ENCODE data around the gene AP2B1.
A peak's percentile ranks its signal among the peaks of the same experiment; 100 is the strongest.

DNA sequence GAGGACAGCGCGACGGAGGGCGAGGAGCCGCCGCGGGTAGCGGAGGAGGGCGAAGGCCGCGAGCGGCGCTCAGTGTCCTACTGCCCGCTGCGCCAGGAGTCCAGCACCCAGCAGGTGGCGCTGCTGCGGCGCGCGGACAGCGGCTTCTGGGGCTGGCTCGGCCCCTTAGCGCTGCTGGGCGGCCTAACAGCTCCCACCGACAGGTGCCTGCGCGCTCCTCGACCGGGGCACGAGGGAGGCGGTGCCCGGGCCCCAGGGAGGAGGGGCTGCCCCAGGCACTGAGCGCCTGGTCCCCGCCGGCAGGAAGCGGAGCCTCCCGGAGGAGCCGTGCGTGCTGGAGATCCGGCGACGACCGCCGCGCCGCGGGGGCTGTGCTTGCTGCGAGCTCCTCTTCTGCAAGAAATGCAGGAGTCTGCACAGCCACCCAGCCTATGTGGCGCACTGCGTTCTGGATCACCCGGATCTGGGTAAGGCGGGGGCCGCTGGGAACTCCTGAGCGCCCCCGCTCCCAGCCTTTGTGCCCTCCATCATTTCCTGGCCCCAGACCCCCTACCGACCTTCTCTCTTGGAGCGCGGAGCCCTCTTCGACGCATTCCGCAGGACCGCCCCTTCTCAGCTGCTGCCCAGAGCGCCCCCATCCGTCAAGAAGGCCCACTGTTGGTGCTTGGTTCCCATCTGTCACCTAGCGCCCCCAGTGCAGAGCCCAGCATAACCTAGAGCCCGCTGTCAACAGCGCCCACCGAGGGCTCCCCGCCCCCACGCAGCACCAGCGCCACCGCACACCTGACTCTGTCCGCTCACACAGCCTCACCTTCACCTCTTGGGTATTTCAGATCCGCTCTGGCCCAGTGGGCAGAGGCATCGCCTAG, 177.2 kb downstream of the AP2B1 start:
- TF ChIP-seq, protein P1, sequence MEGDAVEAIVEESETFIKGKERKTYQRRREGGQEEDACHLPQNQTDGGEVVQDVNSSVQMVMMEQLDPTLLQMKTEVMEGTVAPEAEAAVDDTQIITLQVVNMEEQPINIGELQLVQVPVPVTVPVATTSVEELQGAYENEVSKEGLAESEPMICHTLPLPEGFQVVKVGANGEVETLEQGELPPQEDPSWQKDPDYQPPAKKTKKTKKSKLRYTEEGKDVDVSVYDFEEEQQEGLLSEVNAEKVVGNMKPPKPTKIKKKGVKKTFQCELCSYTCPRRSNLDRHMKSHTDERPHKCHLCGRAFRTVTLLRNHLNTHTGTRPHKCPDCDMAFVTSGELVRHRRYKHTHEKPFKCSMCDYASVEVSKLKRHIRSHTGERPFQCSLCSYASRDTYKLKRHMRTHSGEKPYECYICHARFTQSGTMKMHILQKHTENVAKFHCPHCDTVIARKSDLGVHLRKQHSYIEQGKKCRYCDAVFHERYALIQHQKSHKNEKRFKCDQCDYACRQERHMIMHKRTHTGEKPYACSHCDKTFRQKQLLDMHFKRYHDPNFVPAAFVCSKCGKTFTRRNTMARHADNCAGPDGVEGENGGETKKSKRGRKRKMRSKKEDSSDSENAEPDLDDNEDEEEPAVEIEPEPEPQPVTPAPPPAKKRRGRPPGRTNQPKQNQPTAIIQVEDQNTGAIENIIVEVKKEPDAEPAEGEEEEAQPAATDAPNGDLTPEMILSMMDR (conservative IDR thresholded peaks at IDR 0.05) = peak; percentile 98
- no peak for TF ChIP-seq ZFX (IDR thresholded peaks at IDR 0.05)
